ENCODE results near the gene S100A14. TPM values are rescaled to one million over a fixed set of nuclear protein-coding genes. Genes with fewer than 3 reads are reported as not detected.

Gene S100A14
- total and polyA plus RNA-seq, 9 of the 15 experiments (the other 6 are each of a cell fraction or from before 2014, with no cell fraction given), result 0.10 to 0.64 (median 0.24) TPM; not detected in 3

DNA sequence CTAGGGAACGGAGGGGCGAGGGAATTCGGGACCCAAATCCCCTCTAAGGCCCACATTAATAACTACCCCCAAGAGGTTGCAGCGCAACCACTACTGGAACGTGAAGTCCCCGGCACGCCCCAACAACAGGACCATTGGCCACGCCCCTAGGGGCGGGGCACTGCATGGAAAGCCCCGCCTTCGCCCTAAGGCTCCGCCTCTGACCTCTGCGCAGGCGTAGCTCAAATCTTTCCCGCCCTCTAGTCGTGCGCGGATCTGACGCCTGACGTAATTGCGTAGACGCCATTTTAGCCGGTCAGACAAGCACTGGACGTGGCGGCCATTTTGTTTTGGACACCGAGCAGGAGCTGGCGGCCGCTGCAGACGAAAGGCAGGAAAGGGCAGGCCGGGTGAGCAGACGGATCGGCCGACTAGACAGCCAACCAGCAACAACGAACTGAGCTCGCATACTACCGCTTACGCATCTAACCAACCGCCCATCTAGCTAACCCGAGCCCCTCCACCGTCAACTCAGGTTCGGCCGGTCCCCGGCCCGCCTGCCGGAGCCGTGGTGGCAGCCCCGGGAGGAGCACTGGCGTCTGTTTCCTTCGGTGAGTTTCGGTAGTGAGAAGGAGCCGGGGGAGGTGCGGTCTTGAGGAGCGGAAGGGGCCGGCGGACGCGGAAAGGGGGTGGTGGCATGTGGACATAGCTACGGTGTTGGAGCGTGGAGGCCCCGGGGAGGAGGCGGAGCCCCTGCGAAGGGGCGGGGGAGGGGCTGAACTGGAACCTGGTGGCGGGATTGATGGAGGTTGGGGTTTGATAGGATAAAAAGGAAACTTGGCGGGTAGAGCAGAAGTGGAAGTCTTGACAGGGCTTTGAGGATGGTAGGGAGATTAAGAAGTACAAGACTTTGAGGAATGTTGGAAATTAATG lies 17.9 kb upstream of the S100A14 start, which contains the start of gene CHTOP (continued):
- TF ChIP-seq, protein P1, sequence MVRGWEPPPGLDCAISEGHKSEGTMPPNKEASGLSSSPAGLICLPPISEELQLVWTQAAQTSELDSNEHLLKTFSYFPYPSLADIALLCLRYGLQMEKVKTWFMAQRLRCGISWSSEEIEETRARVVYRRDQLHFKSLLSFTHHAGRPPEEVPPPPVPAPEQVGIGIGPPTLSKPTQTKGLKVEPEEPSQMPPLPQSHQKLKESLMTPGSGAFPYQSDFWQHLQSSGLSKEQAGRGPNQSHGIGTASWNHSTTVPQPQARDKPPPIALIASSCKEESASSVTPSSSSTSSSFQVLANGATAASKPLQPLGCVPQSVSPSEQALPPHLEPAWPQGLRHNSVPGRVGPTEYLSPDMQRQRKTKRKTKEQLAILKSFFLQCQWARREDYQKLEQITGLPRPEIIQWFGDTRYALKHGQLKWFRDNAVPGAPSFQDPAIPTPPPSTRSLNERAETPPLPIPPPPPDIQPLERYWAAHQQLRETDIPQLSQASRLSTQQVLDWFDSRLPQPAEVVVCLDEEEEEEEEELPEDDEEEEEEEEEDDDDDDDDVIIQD (CRISPR knock-in tag; IDR thresholded peaks at IDR 0.05), result no peak
- TF ChIP-seq CXXC5 (CRISPR knock-in tag; IDR thresholded peaks at IDR 0.05) (peak; percentile 88), MTA3 (IDR thresholded peaks at IDR 0.05; ENCODE audit: borderline replicate concordance) (peak; percentile 84), ZNF561 (CRISPR knock-in tag; conservative IDR thresholded peaks at IDR 0.05) (no peak), SIN3A (IDR thresholded peaks at IDR 0.05; ENCODE audit: borderline replicate concordance in 2 of 2, control insufficient read depth in 1 of 2, low read depth in 2 of 2, low read length in 2 of 2) (peak in 1 of 2 experiments; percentile 81; a peak in 2 of 4 replicates), PRMT5 (CRISPR knock-in tag; IDR thresholded peaks at IDR 0.05) (0 out of 2 replicates have a peak, but pooled peaks have one; percentile 34), ZNF274 (IDR thresholded peaks at IDR 0.05; ENCODE audit: borderline replicate concordance, low read depth, low read length) (no peak), ZNF696 (CRISPR knock-in tag; conservative IDR thresholded peaks at IDR 0.05) (no peak), XRCC4 (IDR thresholded peaks at IDR 0.05; ENCODE audit: extremely low read depth, insufficient read depth, insufficient read length) (no peak), SP1 (CRISPR knock-in tag; IDR thresholded peaks at IDR 0.05) (peak; percentile 97), TAF9B (IDR thresholded peaks at IDR 0.05; ENCODE audit: partially characterized antibody) (peak; percentile 95)
- TF ChIP-seq, protein P2, sequence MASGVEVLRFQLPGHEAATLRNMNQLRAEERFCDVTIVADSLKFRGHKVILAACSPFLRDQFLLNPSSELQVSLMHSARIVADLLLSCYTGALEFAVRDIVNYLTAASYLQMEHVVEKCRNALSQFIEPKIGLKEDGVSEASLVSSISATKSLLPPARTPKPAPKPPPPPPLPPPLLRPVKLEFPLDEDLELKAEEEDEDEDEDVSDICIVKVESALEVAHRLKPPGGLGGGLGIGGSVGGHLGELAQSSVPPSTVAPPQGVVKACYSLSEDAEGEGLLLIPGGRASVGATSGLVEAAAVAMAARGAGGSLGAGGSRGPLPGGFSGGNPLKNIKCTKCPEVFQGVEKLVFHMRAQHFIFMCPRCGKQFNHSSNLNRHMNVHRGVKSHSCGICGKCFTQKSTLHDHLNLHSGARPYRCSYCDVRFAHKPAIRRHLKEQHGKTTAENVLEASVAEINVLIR (CRISPR knock-in tag; IDR thresholded peaks at IDR 0.05), result peak; percentile 74
- TF ChIP-seq, protein P3, sequence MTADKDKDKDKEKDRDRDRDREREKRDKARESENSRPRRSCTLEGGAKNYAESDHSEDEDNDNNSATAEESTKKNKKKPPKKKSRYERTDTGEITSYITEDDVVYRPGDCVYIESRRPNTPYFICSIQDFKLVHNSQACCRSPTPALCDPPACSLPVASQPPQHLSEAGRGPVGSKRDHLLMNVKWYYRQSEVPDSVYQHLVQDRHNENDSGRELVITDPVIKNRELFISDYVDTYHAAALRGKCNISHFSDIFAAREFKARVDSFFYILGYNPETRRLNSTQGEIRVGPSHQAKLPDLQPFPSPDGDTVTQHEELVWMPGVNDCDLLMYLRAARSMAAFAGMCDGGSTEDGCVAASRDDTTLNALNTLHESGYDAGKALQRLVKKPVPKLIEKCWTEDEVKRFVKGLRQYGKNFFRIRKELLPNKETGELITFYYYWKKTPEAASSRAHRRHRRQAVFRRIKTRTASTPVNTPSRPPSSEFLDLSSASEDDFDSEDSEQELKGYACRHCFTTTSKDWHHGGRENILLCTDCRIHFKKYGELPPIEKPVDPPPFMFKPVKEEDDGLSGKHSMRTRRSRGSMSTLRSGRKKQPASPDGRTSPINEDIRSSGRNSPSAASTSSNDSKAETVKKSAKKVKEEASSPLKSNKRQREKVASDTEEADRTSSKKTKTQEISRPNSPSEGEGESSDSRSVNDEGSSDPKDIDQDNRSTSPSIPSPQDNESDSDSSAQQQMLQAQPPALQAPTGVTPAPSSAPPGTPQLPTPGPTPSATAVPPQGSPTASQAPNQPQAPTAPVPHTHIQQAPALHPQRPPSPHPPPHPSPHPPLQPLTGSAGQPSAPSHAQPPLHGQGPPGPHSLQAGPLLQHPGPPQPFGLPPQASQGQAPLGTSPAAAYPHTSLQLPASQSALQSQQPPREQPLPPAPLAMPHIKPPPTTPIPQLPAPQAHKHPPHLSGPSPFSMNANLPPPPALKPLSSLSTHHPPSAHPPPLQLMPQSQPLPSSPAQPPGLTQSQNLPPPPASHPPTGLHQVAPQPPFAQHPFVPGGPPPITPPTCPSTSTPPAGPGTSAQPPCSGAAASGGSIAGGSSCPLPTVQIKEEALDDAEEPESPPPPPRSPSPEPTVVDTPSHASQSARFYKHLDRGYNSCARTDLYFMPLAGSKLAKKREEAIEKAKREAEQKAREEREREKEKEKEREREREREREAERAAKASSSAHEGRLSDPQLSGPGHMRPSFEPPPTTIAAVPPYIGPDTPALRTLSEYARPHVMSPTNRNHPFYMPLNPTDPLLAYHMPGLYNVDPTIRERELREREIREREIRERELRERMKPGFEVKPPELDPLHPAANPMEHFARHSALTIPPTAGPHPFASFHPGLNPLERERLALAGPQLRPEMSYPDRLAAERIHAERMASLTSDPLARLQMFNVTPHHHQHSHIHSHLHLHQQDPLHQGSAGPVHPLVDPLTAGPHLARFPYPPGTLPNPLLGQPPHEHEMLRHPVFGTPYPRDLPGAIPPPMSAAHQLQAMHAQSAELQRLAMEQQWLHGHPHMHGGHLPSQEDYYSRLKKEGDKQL (CRISPR knock-in tag; IDR thresholded peaks at IDR 0.05; ENCODE audit: borderline replicate concordance), result no peak
- TF ChIP-seq, protein P4, sequence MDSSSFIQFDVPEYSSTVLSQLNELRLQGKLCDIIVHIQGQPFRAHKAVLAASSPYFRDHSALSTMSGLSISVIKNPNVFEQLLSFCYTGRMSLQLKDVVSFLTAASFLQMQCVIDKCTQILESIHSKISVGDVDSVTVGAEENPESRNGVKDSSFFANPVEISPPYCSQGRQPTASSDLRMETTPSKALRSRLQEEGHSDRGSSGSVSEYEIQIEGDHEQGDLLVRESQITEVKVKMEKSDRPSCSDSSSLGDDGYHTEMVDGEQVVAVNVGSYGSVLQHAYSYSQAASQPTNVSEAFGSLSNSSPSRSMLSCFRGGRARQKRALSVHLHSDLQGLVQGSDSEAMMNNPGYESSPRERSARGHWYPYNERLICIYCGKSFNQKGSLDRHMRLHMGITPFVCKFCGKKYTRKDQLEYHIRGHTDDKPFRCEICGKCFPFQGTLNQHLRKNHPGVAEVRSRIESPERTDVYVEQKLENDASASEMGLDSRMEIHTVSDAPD (CRISPR knock-in tag; IDR thresholded peaks at IDR 0.05), result no peak
- TF ChIP-seq, protein P5, sequence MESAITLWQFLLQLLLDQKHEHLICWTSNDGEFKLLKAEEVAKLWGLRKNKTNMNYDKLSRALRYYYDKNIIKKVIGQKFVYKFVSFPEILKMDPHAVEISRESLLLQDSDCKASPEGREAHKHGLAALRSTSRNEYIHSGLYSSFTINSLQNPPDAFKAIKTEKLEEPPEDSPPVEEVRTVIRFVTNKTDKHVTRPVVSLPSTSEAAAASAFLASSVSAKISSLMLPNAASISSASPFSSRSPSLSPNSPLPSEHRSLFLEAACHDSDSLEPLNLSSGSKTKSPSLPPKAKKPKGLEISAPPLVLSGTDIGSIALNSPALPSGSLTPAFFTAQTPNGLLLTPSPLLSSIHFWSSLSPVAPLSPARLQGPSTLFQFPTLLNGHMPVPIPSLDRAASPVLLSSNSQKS (CRISPR knock-in tag; IDR thresholded peaks at IDR 0.05), result 0 out of 2 replicates have a peak, but pooled peaks have one; percentile 5

Data from K562 (cell line).